Stimulated activated CD4-positive, alpha-beta T cell treated with anti-CD3 and anti-CD28 coated beads, Interleukin-1b, Interleukin-23, amount 100 ng/mL, for 48 hours (primary cell): ENCODE measurements around the gene HOXA1.

Experiments
- DNase-seq: peaks from one replicate; pipeline ENCODE4 v3.0.0-alpha.2; 2020

HOXA1 gene

GRCh38 chr7:27104341-27105058 is 8.7 kb upstream of the HOXA1 start:
- no peak for DNase-seq

GRCh38 chr7:27103489-27104226 is 7.9 kb upstream of the HOXA1 start:
- DNase-seq = no peak

GRCh38 chr7:27102581-27103442 is 7.0 kb upstream of the HOXA1 start, which contains the start of gene HOXA2:
Gene HOXA2 (minus strand): TSS chr7:27102683. CDS start chr7:27102500, 183 bp downstream.
- DNase-seq = no peak

GRCh38 chr7:27101957-27102580 is 6.3 kb upstream of the HOXA1 start:
- DNase-seq = no peak

GRCh38 chr7:27101171-27101956 is 5.6 kb upstream of the HOXA1 start:
- no peak for DNase-seq

- DNase-seq = no peak
Measured at GRCh38 chr7:27100694-27101170, 4.9 kb upstream of the HOXA1 start.

GRCh38 chr7:27099453-27100370 is 3.9 kb upstream of the HOXA1 start:
- DNase-seq = no peak

- DNase-seq = no peak
Measured at GRCh38 chr7:27098578-27099451, 3.0 kb upstream of the HOXA1 start.

- DNase-seq = no peak
Measured at GRCh38 chr7:27097686-27098577, 2.1 kb upstream of the HOXA1 start.

GRCh38 chr7:27096768-27097514 is 1.1 kb upstream of the HOXA1 start:
- DNase-seq = no peak

GRCh38 chr7:27095050-27095896 is 527 bp downstream of the HOXA1 start:
- DNase-seq = no peak

GRCh38 chr7:27094304-27095049 is 1.3 kb downstream of the HOXA1 start:
- DNase-seq = no peak

GRCh38 chr7:27093184-27093895 is 2.5 kb downstream of the HOXA1 start:
- no peak for DNase-seq

GRCh38 chr7:27092819-27093110 is 3.0 kb downstream of the HOXA1 start:
- DNase-seq = no peak

GRCh38 chr7:27091941-27092818 is 3.6 kb downstream of the HOXA1 start:
- DNase-seq = no peak
